HCT116 (cell line): ENCODE measurements around the gene MAIP1. TPM values are rescaled to one million over a fixed set of nuclear protein-coding genes. Genes with fewer than 3 reads are reported as not detected.

Experiments
- ATAC-seq: fragments of 200-7000 bp; cut with Tn5 transposase; 2 replicates; pipeline ENCODE4 v1.9.1; 2020; ENCODE audit warnings: mild to moderate bottlenecking, moderate library complexity
- BruUV-seq: library from RNA; stranded (reverse); fragments of 400-500 nt; replicated peaks from 2 replicates; lab custom pipeline; 2021; lab: Mats Ljungman, UMichigan
- CTCF ChIA-PET: fragments of 300-600 bp; sonication (Branson Sonifier 250); formaldehyde crosslinking; loops from one replicate; lab custom pipeline; 2021; ENCODE audit warnings: antibody characterized with exemption; lab: Charles Lee
- POLR2A ChIA-PET: fragments of 300-600, 350-600 bp; sonication (Branson Sonifier 250); formaldehyde crosslinking; loops from one replicate; lab custom pipeline; 2021; ENCODE audit warnings: antibody characterized with exemption; lab: Charles Lee
- RAD21 ChIA-PET, 2 experiments: fragments of 300-600 bp; sonication (Branson Sonifier 250); formaldehyde crosslinking; loops; one replicate each; lab custom pipeline; 2023; ENCODE audit warnings: low total read pairs in 2 of 2; ENCODE audit not compliant: uncharacterized antibody in 2 of 2, unreplicated experiment in 2 of 2, low non-redundant PET in 1 of 2; lab: Charles Lee
- DNase-seq: peaks from one replicate; pipeline ENCODE4 v3.0.0-alpha.2; 2010; ENCODE audit warnings: low read depth, low spot score
- H2AFZ ChIP-seq: fragments of 200-600 bp; shearing (Covaris generic), sonication (generic); 2 replicates; pipeline ENCODE4 v1.6.1; 2017; ENCODE audit warnings: low read depth, mixed run types, mixed read lengths, antibody characterized with exemption, low read length; ENCODE audit not compliant: poor library complexity, severe bottlenecking
- H3K27ac ChIP-seq: 2 replicates; pipeline ENCODE4 v1.5.1; 2012; ENCODE audit warnings: low read depth, low read length
- H3K27me3 ChIP-seq: fragments of 200-600 bp; sonication (generic); 2 replicates; pipeline ENCODE4 v1.6.1; 2016; ENCODE audit warnings: mixed run types, low read length, mixed read lengths; ENCODE audit not compliant: insufficient read depth
- H3K36me3 ChIP-seq, 2 experiments: fragments of 200-500 bp in 1 of 2; fragments of 200-600 bp in 1 of 2; sonication (Bioruptor generic) in 1 of 2; sonication (generic) in 1 of 2; 2 replicates each; pipeline versions ENCODE4 v1.5.1 to v1.6.1; 2014 to 2016; ENCODE audit warnings: low read length in 2 of 2, inconsistent platforms in 1 of 2, mixed read lengths in 1 of 2, mixed run types in 1 of 2; ENCODE audit not compliant: insufficient read depth in 2 of 2, control insufficient read depth in 1 of 2
- H3K4me1 ChIP-seq, 2 experiments: fragments of 200-600 bp in 1 of 2; sonication (generic) in 1 of 2; 2 replicates each; pipeline versions ENCODE4 v1.5.1 to v1.6.1; 2012 to 2017; ENCODE audit warnings: low read length in 2 of 2, inconsistent platforms in 1 of 2, mild to moderate bottlenecking in 1 of 2, mixed read lengths in 1 of 2, mixed run types in 1 of 2, moderate library complexity in 1 of 2; ENCODE audit not compliant: insufficient read depth in 2 of 2, control insufficient read depth in 1 of 2
- H3K4me2 ChIP-seq: fragments of 200-600 bp; sonication (generic); 2 replicates; pipeline ENCODE4 v1.6.1; 2017; ENCODE audit warnings: mixed run types, low read length, mixed read lengths
- H3K4me3 ChIP-seq, 2 experiments: fragments of 200-600 bp in 1 of 2; sonication (generic) in 1 of 2; replicated peaks in 1 of 2; 2 replicates each; pipeline ENCODE4 v1.5.1; 2011 to 2016; ENCODE audit warnings: low read length in 2 of 2, control low read depth in 1 of 2, low read depth in 1 of 2, mild to moderate bottlenecking in 1 of 2, mixed read lengths in 1 of 2, mixed run types in 1 of 2
- H3K79me2 ChIP-seq: fragments of 200-600 bp; sonication (generic); 2 replicates; pipeline ENCODE4 v1.6.1; 2017; ENCODE audit warnings: mild to moderate bottlenecking, mixed run types, low read length, moderate library complexity, mixed read lengths; ENCODE audit not compliant: insufficient read depth
- H3K9ac ChIP-seq: fragments of 200-600 bp; sonication (generic); 2 replicates; pipeline ENCODE4 v1.6.1; 2016; ENCODE audit warnings: low read length, mixed read lengths
- H3K9me2 ChIP-seq: fragments of 200-600 bp; sonication (generic), shearing (Covaris generic); 2 replicates; pipeline ENCODE4 v1.6.1; 2017; ENCODE audit warnings: mixed run types, mild to moderate bottlenecking, moderate library complexity; ENCODE audit not compliant: insufficient read depth
- H3K9me3 ChIP-seq, 2 experiments: fragments of 200-500 bp in 1 of 2; fragments of 200-600 bp in 1 of 2; sonication (Bioruptor generic) in 1 of 2; sonication (generic) in 1 of 2; 2 replicates each; pipeline ENCODE4 v1.6.1; 2014 to 2017; ENCODE audit warnings: low read length in 2 of 2, mixed read lengths in 2 of 2, inconsistent platforms in 1 of 2, low read depth in 1 of 2, mild to moderate bottlenecking in 1 of 2, mixed run types in 1 of 2, moderate library complexity in 1 of 2; ENCODE audit not compliant: control insufficient read depth in 1 of 2, insufficient read depth in 1 of 2
- H4K20me1 ChIP-seq: fragments of 200-600 bp; sonication (generic), shearing (Covaris generic); 2 replicates; pipeline ENCODE4 v1.6.1; 2017; ENCODE audit warnings: mixed run types, mild to moderate bottlenecking, moderate library complexity; ENCODE audit not compliant: insufficient read depth
- CBX3 ChIP-seq: IDR thresholded peaks from 2 replicates; pipeline ENCODE4 v1.6.1; 2012; ENCODE audit warnings: low read depth
- CEBPB ChIP-seq: IDR thresholded peaks from 2 replicates; pipeline ENCODE4 v1.6.1; 2012; ENCODE audit warnings: low read depth
- EGR1 ChIP-seq: IDR thresholded peaks from 2 replicates; pipeline ENCODE4 v1.6.1; 2012; ENCODE audit warnings: low read depth
- ELF1 ChIP-seq: IDR thresholded peaks from 2 replicates; pipeline ENCODE4 v1.6.1; 2012; ENCODE audit warnings: low read depth, borderline replicate concordance
- EZH2 ChIP-seq: fragments of 200-600 bp; sonication (generic); IDR thresholded peaks from 2 replicates; pipeline ENCODE4 v1.6.1; 2017; ENCODE audit warnings: antibody characterized with exemption, mixed run types
- EZH2phosphoT487 ChIP-seq: fragments of 200-600 bp; IDR thresholded peaks from 2 replicates; pipeline ENCODE4 v1.6.1; 2018; ENCODE audit warnings: antibody characterized with exemption, borderline replicate concordance
- FOSL1 ChIP-seq: IDR thresholded peaks from 2 replicates; pipeline ENCODE4 v1.6.1; 2012; ENCODE audit warnings: low read depth
- POLR2A ChIP-seq: IDR thresholded peaks from 2 replicates; pipeline ENCODE4 v1.7.0; 2011; ENCODE audit warnings: borderline replicate concordance; ENCODE audit not compliant: insufficient read depth, insufficient read length; ENCODE audit errors: extremely low read depth
- RAD21 ChIP-seq: IDR thresholded peaks from 2 replicates; pipeline ENCODE4 v1.6.1; 2012; ENCODE audit warnings: low read depth, mild to moderate bottlenecking
- SIN3A ChIP-seq: IDR thresholded peaks from 2 replicates; pipeline ENCODE4 v1.6.1; 2012; ENCODE audit warnings: low read depth
- SP1 ChIP-seq: IDR thresholded peaks from 2 replicates; pipeline ENCODE4 v1.6.1; 2012; ENCODE audit warnings: low read depth
- SRF ChIP-seq: IDR thresholded peaks from 2 replicates; pipeline ENCODE4 v1.6.1; 2012; ENCODE audit warnings: low read depth
- TCF7L2 ChIP-seq: IDR thresholded peaks from 2 replicates; pipeline ENCODE4 v1.7.0; 2011; ENCODE audit warnings: borderline replicate concordance, inconsistent platforms; ENCODE audit not compliant: insufficient read depth, insufficient read length; ENCODE audit errors: extremely low read depth
- YY1 ChIP-seq: IDR thresholded peaks from 2 replicates; pipeline ENCODE4 v1.6.1; 2011; ENCODE audit warnings: low read length, low read depth, moderate library complexity, mild to moderate bottlenecking; ENCODE audit not compliant: insufficient replicate concordance; ENCODE audit errors: extremely low read depth
- ZFX ChIP-seq: fragments of 450-650 bp; IDR thresholded peaks from 2 replicates; pipeline ENCODE4 v1.6.1; 2017
- ZNF274 ChIP-seq: fragments of 200-500 bp; sonication (Bioruptor generic); IDR thresholded peaks from 2 replicates; pipeline ENCODE4 v1.6.1; 2014; ENCODE audit warnings: mild to moderate bottlenecking, low read depth, low read length, inconsistent platforms
- intact Hi-C: fragments of 100-400 bp; cut with micrococcal nuclease; formaldehyde crosslinking; loops from 2 replicates; pipeline ENCODE4 v1.10.0; 2022
- total RNA-seq: library from RNA; stranded (reverse); gene quantifications from one replicate; pipeline ENCODE4 v1.2.1, GENCODE V29; 2021; ENCODE audit not compliant: unreplicated experiment
- TF ChIP-seq, protein P1 (sequence below): IDR thresholded peaks from 2 replicates; pipeline ENCODE4 v1.6.1; 2012; ENCODE audit warnings: low read depth
- TF ChIP-seq, protein P2 (sequence below), 3 experiments: fragments of 200-600 bp in 1 of 3; sonication (generic) in 1 of 3; IDR thresholded peaks in 2 of 3; conservative IDR thresholded peaks in 1 of 3; 2 replicates each; pipeline ENCODE4 v1.5.1; 2012 to 2017; ENCODE audit warnings: low read depth in 2 of 3, low read length in 2 of 3, antibody characterized with exemption in 1 of 3, borderline replicate concordance in 1 of 3, control low read depth in 1 of 3, mild to moderate bottlenecking in 1 of 3, mixed read lengths in 1 of 3, mixed run types in 1 of 3, moderate library complexity in 1 of 3; ENCODE audit not compliant: insufficient read depth in 1 of 3
- TF ChIP-seq, protein P3 (sequence below): IDR thresholded peaks from 2 replicates; pipeline ENCODE4 v1.6.1; 2011; ENCODE audit warnings: mild to moderate bottlenecking, low read length, moderate library complexity; ENCODE audit not compliant: insufficient replicate concordance; ENCODE audit errors: extremely low read depth
- TF ChIP-seq, protein P4 (sequence below): IDR thresholded peaks from 2 replicates; pipeline ENCODE4 v1.6.1; 2012

The MAIP1 gene
- total RNA-seq, 1 experiment from 2014 or later = 32.5 TPM

GRCh38 chr2:199958014-199958413, 2.6 kb downstream of the MAIP1 start:
- CTCF ChIA-PET = no interaction called here
- BruUV-seq = no TSS peak

More at GRCh38 chr2:199958014-199958413, 2.6 kb downstream of the MAIP1 start:
- POLR2A ChIA-PET = no interaction called here
- Histone ChIP-seq H4K20me1 (no peaks in the 10 kb centered on the region), H3K79me2 (peaks cover 70% of the 10 kb centered on the region), H3K27ac (no peak overlapping the region), H3K9me3 (no peaks in the 10 kb centered on the region), H3K9me2 (no peaks in the 10 kb centered on the region), H3K36me3 (peaks cover 22 to 23% of the 10 kb centered on the region in 2 experiments; a peak in 3 of 4 replicates), H3K9ac (no peak overlapping the region), H2AFZ (no peak overlapping the region), H3K4me3 (no peak overlapping the region), H3K4me2 (no peak overlapping the region), H3K4me1 (peaks cover 7 to 16% of the 10 kb centered on the region in 2 experiments; a peak in 2 of 4 replicates), H3K27me3 (no peaks in the 10 kb centered on the region)
- ATAC-seq (no peak), DNase-seq (no peak)
- no peak for TF ChIP-seq ZFX
- TF ChIP-seq, protein P1, sequence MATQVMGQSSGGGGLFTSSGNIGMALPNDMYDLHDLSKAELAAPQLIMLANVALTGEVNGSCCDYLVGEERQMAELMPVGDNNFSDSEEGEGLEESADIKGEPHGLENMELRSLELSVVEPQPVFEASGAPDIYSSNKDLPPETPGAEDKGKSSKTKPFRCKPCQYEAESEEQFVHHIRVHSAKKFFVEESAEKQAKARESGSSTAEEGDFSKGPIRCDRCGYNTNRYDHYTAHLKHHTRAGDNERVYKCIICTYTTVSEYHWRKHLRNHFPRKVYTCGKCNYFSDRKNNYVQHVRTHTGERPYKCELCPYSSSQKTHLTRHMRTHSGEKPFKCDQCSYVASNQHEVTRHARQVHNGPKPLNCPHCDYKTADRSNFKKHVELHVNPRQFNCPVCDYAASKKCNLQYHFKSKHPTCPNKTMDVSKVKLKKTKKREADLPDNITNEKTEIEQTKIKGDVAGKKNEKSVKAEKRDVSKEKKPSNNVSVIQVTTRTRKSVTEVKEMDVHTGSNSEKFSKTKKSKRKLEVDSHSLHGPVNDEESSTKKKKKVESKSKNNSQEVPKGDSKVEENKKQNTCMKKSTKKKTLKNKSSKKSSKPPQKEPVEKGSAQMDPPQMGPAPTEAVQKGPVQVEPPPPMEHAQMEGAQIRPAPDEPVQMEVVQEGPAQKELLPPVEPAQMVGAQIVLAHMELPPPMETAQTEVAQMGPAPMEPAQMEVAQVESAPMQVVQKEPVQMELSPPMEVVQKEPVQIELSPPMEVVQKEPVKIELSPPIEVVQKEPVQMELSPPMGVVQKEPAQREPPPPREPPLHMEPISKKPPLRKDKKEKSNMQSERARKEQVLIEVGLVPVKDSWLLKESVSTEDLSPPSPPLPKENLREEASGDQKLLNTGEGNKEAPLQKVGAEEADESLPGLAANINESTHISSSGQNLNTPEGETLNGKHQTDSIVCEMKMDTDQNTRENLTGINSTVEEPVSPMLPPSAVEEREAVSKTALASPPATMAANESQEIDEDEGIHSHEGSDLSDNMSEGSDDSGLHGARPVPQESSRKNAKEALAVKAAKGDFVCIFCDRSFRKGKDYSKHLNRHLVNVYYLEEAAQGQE = no peak
- no peak for TF ChIP-seq TCF7L2
- TF ChIP-seq, protein P2, sequence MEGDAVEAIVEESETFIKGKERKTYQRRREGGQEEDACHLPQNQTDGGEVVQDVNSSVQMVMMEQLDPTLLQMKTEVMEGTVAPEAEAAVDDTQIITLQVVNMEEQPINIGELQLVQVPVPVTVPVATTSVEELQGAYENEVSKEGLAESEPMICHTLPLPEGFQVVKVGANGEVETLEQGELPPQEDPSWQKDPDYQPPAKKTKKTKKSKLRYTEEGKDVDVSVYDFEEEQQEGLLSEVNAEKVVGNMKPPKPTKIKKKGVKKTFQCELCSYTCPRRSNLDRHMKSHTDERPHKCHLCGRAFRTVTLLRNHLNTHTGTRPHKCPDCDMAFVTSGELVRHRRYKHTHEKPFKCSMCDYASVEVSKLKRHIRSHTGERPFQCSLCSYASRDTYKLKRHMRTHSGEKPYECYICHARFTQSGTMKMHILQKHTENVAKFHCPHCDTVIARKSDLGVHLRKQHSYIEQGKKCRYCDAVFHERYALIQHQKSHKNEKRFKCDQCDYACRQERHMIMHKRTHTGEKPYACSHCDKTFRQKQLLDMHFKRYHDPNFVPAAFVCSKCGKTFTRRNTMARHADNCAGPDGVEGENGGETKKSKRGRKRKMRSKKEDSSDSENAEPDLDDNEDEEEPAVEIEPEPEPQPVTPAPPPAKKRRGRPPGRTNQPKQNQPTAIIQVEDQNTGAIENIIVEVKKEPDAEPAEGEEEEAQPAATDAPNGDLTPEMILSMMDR (IDR thresholded peaks at IDR 0.05 in 2 of 3, conservative IDR thresholded peaks at IDR 0.05 in 1 of 3; ENCODE audit: borderline replicate concordance in 1 of 3, insufficient read depth in 1 of 3, low read depth in 2 of 3, low read length in 2 of 3) = no peak
- no peak for TF ChIP-seq CBX3
- no peak for TF ChIP-seq YY1
- TF ChIP-seq EGR1 = no peak
- no peak for TF ChIP-seq FOSL1
- no peak for TF ChIP-seq CEBPB
- TF ChIP-seq ELF1 = no peak
- TF ChIP-seq RAD21 = no peak
- TF ChIP-seq ZNF274 = no peak
- no peak for TF ChIP-seq SRF
- TF ChIP-seq, protein P3, sequence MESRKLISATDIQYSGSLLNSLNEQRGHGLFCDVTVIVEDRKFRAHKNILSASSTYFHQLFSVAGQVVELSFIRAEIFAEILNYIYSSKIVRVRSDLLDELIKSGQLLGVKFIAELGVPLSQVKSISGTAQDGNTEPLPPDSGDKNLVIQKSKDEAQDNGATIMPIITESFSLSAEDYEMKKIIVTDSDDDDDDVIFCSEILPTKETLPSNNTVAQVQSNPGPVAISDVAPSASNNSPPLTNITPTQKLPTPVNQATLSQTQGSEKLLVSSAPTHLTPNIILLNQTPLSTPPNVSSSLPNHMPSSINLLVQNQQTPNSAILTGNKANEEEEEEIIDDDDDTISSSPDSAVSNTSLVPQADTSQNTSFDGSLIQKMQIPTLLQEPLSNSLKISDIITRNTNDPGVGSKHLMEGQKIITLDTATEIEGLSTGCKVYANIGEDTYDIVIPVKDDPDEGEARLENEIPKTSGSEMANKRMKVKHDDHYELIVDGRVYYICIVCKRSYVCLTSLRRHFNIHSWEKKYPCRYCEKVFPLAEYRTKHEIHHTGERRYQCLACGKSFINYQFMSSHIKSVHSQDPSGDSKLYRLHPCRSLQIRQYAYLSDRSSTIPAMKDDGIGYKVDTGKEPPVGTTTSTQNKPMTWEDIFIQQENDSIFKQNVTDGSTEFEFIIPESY = no peak
- no peak for TF ChIP-seq EZH2
- TF ChIP-seq POLR2A = no peak
- no peak for TF ChIP-seq SIN3A
- TF ChIP-seq EZH2phosphoT487 = no peak
- TF ChIP-seq, protein P4, sequence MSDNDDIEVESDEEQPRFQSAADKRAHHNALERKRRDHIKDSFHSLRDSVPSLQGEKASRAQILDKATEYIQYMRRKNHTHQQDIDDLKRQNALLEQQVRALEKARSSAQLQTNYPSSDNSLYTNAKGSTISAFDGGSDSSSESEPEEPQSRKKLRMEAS = no peak
- TF ChIP-seq SP1 = no peak
- RAD21 ChIA-PET = no interaction called here
- intact Hi-C loops = no loop called here
